ENCODE measurements around the gene TMEM14C.

Gene TMEM14C

GRCh38 chr6:10759884-10760329, 37.0 kb downstream of the TMEM14C start:
- DNase-seq (ENCODE audit: low spot score): no peak

GRCh38 chr6:10763006-10763405, 40.1 kb downstream of the TMEM14C start:
- DNase-seq (ENCODE audit: low spot score): no peak

- no peak for DNase-seq (ENCODE audit: low spot score)
Observed at GRCh38 chr6:10769419-10769818, 46.5 kb downstream of the TMEM14C start.

- no peak for DNase-seq (ENCODE audit: low spot score)
Observed at GRCh38 chr6:10771371-10771894, 48.6 kb downstream of the TMEM14C start.

- no peak for DNase-seq (ENCODE audit: low spot score)
Observed at GRCh38 chr6:10778230-10778629, 55.4 kb downstream of the TMEM14C start.

GRCh38 chr6:10779076-10779475, 56.2 kb downstream of the TMEM14C start:
- no peak for DNase-seq (ENCODE audit: low spot score)

Measured in pons (tissue), 1 donor.